GM19324 (cell line): Measurements from ENCODE around the gene TSKU.
"Not testable (repeated sequence)": the region's sequence is repeated elsewhere in the genome, so short reads cannot be mapped to it uniquely, and the experiment has no call there.

ENCODE experiments used
- ATAC-seq: cut with Tn5 transposase; IDR thresholded peaks from one replicate; pipeline ENCODE4 v1.9.1; 2021; ENCODE audit warnings: mild to moderate bottlenecking, moderate library complexity; ENCODE audit not compliant: unreplicated experiment, low FRiP score

Gene TSKU

DNA sequence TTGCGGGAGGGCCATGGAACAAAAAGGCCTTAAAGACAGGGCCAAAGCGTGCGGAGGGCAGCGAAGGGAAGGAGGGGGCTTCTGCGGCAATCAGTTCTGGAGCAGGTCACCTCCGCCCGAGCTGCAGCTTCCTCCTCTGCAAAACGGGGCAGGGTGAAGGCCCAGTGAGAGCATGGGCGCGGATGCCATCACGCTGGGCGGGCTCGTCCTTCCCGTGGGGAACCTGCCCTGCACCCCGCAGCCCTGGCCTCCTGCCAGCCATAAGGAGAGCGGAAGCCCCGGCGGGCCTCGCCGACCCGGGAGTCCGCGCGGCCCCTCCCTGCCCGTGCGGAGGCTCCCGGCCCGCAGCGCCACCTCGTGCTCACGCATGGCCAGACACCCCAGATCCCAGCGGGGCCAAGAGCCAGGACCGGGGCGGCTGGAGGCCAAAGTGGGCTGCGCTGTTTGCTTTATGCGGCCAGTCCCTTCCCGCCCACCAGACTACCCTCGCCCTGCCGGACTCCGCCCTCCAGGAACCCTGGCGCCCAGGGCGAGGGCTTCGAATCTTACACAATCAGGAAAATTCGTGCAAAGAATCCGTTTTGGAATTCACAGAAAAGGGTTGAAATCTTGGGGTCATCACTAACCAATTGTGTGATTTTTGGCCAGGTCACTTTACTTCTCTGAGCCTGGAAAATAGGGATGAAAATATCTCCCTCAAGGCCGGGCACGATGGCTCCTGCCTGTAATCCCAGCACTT, 16.1 kb downstream of the TSKU start:
- no peak for ATAC-seq

DNA sequence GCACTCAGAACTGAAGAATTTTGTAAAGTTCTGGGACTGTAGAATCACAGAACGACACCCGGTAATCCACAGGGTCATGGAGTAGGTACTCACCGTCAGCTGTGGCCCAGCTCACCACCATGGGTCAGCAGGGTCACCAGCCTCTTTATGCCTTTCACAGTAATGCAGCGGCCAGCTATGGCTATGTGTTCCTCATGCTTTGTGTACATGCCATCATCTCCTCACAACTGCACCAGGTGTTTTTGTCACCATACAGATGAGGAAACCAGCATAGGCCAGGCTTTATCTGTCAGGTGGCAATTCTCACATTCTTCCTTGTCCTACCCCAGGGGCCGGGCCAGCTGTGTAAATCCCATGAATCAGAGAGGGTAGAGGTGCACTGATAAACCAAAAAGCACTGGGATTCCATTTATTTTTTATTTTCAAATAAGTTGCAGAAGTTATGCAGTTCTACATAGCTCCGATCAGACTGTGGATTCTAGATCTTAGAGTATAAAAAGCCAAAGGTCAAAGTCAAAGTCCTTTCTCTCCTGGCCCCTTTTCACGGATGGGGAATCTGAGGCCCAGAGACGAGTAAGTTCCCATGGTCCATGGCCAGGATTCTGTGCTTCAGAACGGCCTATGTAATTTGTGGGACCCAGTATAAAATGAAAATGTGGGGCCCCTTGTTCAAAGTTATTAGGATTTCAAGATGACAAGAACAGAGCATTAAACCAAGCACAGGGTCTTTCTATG, 17.5 kb downstream of the TSKU start:
- no peak for ATAC-seq

DNA sequence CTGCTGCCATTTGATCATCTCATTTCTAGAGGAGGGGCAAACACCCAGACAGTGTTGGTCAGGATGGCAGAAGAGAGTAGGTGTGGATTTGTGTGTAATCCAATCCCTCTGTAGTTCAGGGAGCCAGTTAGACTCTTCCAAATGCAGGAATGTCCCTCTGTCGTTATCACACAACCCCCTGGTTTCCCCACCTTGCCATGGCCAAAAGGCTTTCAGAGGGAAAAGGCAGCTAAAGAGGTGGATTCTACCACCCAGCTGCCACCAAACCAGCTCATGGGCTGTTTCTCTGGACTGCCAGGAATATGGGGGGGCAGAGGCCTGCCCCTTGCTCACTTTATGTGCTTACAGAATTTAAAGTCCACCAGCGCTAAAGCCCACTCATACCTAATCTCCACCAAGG, 18.1 kb downstream of the TSKU start:
- no peak for ATAC-seq

DNA sequence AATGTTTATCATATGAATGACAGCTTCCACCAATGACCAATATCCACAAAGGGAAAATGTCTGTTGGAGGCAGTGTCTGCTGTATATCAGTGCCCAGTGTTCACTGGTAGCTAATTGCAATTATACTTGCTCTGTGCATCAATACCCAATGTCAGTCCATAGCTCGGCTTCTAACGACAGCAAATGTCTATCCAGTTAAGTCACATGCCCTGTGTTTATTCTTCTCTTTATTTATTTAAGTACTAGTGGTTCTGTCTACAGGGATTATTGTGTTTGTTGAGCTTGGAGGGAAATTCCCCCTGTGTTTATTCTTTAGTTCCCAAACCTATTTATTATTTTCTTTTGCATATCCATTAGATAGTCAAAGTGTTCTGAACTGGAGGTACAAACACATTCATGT, 18.6 kb downstream of the TSKU start:
- no peak for ATAC-seq

DNA sequence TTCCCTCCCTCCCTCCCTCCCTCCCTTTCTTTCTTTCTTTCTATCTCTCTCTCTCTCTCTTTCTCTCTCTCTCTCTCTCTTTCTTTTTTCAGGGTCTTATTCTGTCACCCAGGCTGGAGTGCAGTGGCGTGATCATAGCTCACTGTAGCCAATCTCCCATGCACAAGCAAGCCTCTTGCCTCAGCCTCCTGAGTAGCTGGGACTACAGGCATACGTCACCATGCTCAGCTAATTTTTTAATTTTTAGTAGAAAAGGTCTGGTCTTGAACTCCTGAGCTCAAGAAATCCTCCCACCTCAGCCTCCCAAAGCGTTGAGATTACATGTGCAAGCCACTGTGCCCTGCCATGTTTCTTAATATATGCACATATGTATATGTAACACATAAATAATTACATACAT, 19.0 kb downstream of the TSKU start:
- ATAC-seq: no peak

DNA sequence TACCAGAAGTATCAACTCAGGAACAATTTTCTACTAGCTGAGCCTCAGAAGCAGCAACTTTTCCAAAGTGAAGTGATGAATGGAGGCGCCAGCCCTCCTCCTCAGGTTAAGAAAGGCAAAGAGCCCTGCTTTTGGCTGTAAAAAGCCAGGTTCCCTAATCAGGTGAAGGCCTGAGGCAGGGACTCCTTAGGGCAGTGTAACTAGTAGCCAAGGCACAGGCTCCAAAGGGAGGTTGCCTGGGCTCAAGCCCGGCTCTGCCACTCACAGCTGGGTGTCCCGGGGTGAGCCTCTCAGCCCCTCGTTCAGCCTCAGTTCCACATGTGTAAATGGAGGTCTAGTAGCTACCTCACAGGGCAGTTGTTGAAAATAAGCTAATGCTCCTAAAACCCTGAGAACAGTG, 19.5 kb downstream of the TSKU start:
- ATAC-seq: no peak

DNA sequence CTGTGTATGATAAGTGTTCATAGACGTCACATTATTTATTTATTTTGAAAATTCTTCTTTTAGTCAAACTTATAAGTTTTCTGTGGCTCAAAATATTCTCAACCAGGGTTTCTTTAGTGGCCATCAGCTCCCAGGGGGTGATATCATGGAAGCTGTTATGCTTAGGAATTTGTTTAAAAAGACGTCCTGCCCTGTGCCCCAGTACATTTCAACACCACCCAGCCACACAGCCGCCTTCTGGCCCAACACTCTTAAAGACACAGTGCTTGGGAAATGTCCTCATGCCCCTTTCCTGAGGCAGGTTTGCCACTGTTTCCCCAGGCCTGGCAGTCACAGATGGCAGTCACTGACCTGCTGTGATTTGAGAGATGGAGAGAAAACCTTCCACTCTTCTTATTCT, 19.9 kb downstream of the TSKU start:
- no peak for ATAC-seq

DNA sequence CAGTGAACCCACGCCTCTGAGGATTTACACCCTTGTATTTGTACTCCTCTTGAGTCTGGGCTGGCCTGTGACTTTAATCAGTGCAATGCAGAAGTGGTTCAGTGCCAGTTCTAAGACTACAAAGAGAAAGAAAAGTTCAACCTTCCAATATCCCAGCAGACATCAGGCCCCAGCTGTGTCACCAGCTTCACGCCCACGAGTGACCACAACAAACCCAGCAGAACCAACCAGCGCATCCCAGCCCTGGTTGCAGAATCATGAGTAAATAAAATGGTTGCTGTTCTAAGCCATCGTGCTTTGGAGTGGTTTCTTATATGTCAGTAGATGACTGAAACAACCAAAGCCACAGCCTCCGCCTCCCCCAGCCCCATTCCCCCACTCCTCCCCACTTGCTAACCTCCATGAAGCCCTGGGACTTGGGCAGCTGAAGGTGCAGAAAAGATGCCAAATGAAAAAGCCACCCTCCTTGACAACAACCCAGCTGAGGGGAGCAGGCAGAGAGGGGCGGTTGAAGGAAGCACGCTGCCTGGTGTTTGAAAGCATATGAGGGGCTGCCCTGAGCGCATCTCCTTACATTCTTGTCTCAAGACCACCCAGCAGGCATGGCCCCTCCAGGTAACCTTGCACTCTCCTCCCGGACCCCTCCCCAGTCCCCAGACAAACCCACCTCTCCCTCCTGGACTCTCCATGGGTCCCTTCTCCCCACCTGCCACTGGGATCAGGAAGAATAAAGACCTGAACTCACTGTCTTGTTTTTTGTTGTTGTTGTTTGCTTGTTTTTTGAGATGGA, 20.9 kb downstream of the TSKU start:
- ATAC-seq: no peak

DNA sequence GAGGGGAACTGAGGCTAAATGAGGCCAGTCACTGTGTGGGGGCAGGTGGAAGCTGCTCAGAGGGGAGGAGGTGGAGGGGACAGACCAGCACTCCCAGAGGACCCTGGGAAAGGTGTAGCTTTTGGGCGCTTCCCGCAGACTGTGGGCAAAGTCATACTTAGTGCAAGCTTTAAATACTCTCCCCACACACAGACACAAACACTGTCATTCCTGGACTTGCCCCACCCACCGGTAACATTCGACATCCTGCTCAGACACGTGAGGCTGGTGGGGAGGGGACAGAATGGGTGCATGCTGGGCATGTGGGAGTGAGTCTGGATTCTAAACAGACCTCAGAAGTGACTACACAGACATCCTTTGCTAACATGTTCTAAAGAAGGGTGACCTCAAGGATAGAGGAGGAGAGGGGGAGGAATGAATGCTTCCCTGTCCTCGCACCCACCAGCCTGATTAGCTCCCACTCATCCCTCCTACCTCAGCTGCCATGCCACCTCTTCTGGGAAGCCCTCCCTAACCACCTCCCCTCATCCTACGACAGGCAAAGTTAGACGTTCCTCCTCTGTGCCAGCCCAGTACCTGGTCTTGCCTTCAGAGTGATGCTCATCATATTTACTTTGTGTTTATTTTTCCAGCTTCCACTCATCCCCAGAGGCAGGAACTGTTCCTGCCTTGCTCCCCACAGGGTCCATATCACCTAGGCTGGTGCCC, 22.2 kb downstream of the TSKU start:
- no peak for ATAC-seq

DNA sequence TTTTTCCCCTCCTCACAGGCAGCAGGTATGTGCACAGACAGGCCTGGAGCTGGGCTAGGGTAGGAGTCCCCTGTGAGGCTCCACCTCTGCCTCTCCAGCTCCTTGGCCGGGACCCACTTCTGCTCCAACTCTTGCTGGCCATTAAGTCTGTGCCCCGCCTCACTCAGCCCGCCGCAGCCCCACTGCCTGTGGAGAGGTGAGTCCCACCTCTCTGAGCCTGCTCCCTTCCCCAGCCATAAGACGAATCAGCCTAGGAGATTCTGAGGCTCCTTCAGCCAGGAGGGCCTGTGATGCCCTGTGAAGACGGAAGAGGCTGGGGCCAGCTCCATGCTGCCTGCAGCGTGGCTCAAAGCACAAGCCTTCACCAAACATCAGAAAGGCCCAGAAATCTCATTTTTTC, 23.0 kb downstream of the TSKU start:
- no peak for ATAC-seq

DNA sequence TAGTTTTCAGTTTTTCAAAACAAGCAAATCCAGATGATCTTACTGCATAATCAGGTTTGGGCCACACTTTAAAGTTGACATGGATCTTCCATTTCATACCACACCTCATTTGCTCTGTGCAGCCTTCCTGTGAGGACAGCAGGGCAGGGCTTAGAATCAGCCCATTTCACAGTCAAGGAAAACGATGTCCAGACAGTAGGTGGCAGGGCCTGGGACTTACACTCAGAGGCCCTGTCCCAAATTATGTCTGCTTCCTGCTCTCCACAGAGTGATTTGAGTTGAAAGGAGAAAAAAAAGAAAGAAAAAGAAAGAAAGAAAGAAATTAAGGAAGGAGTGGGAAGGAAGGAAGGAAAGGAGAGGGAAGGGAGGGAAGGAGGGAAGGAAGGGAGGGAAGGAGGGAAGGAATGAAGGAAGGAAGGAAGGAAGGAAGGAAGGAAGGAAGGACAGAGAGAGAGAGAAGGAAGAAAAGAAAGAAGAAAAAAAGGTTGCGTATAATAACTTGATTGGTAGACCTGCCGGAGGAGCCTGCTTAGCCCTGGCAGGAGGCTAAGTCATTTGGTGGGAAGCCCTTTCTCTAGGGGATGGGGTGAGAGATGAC, 23.6 kb downstream of the TSKU start:
- no peak for ATAC-seq

DNA sequence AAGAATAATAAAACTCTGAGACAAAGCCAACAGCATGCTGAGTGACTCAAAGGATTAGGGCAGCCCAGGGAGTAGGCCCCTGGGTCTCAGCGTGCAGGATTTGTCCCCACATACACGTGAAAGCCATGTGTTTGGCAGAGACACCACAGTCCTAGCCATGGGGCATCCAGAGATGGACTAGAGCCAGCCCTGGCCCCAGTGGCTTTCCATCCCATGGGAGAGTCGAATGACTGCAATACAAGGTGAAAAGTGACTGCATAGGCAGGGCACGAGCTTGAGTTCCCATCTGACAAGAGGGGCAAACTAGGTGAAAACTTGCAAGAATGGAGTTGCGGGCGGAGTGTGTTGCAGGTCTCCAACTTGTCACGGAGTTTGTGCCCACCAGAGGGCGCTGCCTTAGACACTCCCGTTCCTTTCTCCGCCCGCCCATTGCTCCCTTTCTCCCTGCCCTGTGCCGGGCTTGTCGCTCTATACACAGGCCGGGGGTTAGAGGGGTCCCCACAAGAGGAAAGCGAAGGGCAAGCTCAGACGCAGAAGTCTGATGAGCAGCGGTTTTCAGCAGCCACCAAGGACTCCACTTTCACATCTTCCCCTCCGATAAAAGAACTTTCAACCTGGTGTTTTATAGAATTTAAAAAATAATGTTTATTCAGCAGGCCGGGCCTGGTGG, 24.2 kb downstream of the TSKU start:
- no peak for ATAC-seq

DNA sequence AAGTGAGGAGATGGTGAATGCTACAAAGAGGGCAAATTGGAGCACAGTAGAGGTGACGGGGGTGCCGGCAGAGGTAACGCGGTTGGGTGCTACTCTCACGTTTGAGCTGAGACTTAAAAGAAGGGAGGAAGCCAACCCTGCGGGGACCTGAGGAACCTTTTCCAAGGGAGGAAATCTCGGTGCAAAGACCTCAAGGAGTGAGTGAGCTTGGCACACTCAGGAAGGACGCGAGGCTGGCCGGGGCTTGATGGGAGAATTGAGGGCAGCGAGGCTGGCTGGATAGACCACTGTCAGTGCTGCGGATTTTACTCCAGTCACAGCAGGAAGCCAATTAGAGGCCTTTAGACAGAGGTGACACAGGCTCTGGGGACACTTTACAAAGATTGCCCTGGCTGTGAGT, 25.0 kb downstream of the TSKU start:
- ATAC-seq: no peak

DNA sequence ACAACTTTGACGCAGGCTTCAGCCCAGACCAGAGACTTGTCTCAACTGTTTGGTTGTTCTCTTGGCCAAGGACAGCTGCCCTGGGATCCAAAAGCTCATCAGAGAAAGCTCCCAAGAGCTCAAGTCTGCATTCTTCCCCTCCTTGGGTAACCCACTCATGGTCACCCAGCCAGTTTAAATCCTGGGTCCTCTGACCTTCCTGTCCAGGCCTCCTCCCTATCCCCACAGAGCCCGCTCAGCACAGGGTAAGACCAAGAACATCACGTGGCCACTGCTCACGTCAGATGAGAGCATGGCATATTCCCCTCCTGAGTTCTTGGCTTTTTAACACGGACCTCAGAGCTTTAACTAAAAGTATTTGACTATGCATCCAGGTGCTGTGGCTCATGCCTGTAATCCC, 25.8 kb downstream of the TSKU start:
- no peak for ATAC-seq

DNA sequence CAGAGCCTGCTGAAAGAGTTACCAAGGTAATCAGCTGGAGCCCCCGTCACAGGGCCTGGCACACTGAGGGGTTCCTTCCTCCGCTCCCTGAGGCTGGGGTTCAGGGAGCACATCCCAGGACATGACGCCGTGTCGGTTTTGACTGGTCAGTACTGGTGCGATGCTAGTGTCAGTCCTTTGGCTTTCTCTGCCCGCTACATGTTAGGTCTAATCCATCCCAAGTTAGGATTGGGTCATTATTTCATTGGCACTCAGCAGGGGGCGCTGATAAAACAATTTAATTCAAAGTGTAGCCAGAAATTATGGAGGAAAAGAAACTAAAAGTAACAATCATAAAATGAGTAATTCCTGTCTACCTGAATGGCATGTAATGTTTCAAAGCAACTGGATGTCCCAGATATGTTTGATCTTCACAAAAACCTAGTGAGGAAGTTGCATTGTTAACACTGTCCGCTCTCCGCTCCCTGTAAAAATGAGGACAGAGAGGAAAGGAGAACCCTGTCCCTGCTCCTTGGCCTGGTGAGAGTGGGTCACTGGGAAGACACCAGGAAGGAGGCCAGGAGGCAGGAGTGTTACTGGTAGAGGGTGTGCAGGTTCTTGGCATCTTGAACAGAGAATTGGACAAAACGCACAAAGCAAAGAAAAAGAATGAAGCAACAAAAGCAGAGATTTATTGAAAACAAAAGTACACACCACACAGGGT, 27.1 kb downstream of the TSKU start:
- ATAC-seq: no peak

DNA sequence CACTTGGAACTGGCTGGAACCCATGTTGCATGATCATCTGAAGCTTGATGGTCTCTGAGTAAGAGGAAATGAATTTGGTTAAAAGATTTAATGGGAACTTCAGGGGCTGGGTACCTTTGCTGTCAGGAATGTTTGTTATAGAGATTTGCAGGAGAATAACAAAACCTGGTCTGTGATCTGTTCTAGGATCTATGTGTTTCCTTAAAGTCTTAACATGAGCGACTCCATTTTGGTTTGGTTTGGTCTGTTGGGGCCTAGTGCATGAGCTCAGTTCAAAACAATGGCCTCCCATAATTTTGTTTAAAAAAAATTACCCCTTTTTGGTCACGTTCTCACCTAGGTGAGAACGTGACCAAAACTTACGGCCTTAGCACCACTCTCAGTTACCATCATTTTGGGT, 28.1 kb downstream of the TSKU start:
- no peak for ATAC-seq

DNA sequence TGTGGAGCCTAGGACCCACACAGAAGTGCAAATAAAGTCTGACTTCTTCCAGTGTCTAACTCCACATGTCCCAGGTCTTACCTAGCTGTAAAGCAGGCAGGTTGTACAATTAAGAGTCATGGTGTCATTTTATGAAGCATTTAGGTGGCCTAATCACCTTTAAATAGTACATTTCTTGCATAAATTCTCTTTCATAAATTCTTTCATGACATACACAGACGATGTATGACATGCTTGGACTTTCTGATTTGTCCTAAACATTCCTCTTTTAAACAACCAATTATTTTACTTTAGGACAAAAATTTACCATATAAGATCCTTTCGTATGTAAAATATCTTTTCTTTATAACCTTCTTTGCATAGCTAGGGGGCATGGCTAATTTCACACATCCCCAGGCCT, 31.3 kb downstream of the TSKU start:
- no peak for ATAC-seq

DNA sequence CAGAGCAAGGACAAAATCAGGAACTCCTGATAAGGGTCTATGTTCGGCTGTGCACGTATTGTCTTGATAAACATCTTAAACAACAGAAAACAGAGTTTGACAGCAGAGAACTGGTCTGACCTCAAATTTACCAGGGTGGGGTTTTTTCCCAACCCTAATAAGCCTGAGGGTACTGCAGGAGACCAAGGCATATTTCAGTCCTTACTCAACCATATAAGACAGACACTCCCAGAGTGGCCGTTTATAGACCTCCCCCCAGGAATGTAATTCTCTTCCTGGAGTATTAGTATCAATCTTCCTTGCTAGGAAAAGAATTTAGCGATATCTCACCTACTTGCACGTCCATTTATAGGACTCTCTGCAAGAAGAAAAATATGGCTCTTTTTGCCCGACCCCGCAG, 32.5 kb downstream of the TSKU start:
- ATAC-seq: not testable (repeated sequence)

DNA sequence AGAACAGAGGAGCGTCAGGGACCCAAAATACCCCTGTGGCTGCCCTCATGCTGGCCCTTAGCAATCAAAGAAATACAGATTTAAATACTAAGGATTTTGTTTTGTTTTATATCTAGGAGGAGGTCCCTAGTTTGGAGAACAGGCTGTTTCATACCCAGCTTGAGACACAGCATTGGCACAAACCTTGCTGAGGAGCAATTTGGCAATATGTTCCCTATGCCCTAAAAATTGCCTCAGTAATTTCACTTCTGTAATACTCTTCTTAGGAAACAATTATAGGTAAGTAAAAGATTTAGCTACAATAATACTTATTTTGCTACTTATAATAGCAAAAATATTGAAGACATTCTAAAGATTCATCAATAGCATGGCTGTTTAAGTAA, 37.0 kb downstream of the TSKU start:
- ATAC-seq: no peak
